Cardiac muscle cell (in vitro differentiated cells and primary cell): Measurements from ENCODE around the gene LAPTM5. TPM values are rescaled to one million over a fixed set of nuclear protein-coding genes. Genes with fewer than 3 reads are reported as not detected.
"Not testable (repeated sequence)": the region's sequence is repeated elsewhere in the genome, so short reads cannot be mapped to it uniquely, and the experiment has no call there.

Experiments used
- DNase-seq, 2 donors: peaks; one replicate each; pipeline versions ENCODE4 v3.0.0 to v3.0.0-alpha.2; 2010 to 2017; ENCODE audit warnings: low read depth in 1 of 2, low spot score in 1 of 2
- H3K27ac ChIP-seq: fragments of 200-600 bp; sonication (generic); 2 replicates; pipeline ENCODE4 v1.5.1; 2016
- H3K27me3 ChIP-seq: fragments of 200-600 bp; sonication (generic); 2 replicates; pipeline ENCODE4 v1.6.0; 2016; ENCODE audit warnings: control low read depth
- H3K36me3 ChIP-seq: fragments of 200-600 bp; sonication (generic); 2 replicates; pipeline ENCODE4 v1.5.1; 2016; ENCODE audit warnings: control low read depth
- H3K4me1 ChIP-seq: fragments of 200-600 bp; sonication (generic); 2 replicates; pipeline ENCODE4 v1.8.1; 2017; ENCODE audit warnings: low read depth, mild to moderate bottlenecking, mixed run types
- H3K4me3 ChIP-seq: fragments of 200-600 bp; sonication (generic); 2 replicates; pipeline ENCODE4 v1.5.1; 2016; ENCODE audit warnings: mild to moderate bottlenecking
- H3K9me3 ChIP-seq: fragments of 200-600 bp; sonication (generic); 2 replicates; pipeline ENCODE4 v1.5.1; 2017; ENCODE audit warnings: low read depth, mild to moderate bottlenecking, control low read depth
- polyA plus RNA-seq: library from polyadenylated mRNA; unstranded; fragments of >200 nt; fragmentation: Nextera tagmentation; extraction: Ambion mirVana; gene quantifications from 2 replicates; pipeline ENCODE4 v1.2.1, GENCODE V29; 2016
- total RNA-seq: library from RNA; depleted of rRNA; stranded (reverse); fragments of >200 nt; gene quantifications from 2 replicates; pipeline ENCODE4 v1.2.3, GENCODE V29; 2016
- TF ChIP-seq, protein P1 (sequence below): IDR thresholded peaks from 2 replicates; pipeline ENCODE4 v1.5.1; 2012; ENCODE audit warnings: low read depth, mild to moderate bottlenecking, low read length

The LAPTM5 gene
- total and polyA plus RNA-seq, 2 experiments from 2014 or later = 0.10 to 0.45 TPM

DNA sequence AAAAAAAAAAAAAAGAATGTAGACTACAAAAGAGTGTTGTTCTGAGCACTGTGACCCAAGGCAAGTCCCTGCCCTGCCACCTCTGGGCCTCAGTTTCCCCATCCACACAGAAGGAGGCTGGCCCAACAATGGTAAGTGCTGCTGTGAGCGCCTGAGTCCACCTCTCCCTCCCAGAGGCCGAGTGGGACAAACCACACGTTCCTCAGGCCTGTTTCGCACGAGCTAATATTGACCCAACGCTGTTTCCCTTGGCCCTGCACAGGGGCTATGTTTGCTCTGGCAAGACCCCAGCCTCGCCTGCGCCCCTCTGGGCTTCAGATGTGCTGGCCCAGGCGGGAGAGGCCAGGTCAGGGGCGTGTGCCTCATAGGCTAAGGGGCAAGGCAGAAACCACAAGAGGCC, 12.6 kb upstream of the LAPTM5 start:
- no peak for DNase-seq
- TF ChIP-seq, protein P1, sequence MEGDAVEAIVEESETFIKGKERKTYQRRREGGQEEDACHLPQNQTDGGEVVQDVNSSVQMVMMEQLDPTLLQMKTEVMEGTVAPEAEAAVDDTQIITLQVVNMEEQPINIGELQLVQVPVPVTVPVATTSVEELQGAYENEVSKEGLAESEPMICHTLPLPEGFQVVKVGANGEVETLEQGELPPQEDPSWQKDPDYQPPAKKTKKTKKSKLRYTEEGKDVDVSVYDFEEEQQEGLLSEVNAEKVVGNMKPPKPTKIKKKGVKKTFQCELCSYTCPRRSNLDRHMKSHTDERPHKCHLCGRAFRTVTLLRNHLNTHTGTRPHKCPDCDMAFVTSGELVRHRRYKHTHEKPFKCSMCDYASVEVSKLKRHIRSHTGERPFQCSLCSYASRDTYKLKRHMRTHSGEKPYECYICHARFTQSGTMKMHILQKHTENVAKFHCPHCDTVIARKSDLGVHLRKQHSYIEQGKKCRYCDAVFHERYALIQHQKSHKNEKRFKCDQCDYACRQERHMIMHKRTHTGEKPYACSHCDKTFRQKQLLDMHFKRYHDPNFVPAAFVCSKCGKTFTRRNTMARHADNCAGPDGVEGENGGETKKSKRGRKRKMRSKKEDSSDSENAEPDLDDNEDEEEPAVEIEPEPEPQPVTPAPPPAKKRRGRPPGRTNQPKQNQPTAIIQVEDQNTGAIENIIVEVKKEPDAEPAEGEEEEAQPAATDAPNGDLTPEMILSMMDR = no peak
- Histone ChIP-seq H3K27ac (no peak overlapping the region), H3K4me3 (no peak overlapping the region), H3K9me3 (no peaks in the 10 kb centered on the region), H3K36me3 (no peaks in the 10 kb centered on the region), H3K4me1 (peaks cover 6% of the 10 kb centered on the region), H3K27me3 (no peaks in the 10 kb centered on the region)

DNA sequence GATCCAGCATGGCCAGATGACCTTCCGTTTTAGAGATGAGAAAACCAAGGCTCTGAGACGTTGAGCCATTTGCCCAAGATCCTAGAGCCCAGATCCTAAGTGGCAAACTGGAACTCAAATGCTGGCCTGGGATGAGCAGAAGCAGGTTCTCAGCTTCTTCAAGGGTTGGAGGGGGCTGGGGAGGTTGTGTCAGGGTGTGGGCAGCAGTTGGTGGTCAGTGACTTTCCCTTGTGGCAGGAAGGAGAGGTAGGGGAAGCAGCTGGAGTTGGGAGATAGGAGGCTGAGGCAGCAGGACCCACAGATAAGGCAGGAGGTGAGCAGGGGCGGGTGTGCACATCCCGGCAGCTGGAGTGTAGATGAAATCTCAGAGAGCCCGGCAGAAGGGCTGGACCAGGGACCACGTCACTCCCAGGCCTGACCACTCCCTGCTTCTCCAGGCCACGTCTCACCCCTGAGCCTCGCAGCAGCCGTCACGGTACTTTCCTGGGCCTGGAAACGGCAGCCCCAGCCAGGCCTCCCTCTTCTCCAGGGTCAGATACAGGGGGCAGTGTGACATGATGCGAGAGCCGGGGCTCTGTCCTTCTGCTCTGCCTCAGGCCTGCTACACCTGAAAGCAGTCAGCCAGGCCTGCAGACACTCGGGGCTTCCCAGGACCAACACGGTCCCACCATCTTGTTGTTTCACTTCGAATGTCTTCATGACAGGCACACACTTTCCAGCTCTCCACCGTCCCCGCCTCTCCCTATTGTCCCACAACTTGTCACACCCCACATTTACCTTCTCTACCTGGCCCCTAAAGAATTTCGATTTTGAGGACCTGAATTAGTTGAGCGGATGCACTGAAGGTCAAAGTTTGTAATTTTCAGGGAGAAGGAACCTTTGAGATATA, 11.5 kb upstream of the LAPTM5 start:
- H3K9me3 ChIP-seq = no peaks in the 10 kb centered on the region
- no peaks in the 10 kb centered on the region for H3K4me1 ChIP-seq
- no peaks in the 10 kb centered on the region for H3K36me3 ChIP-seq
- DNase-seq = peak in 1 of 2 donors; percentile 60
- no peak overlapping the region for H3K27ac ChIP-seq
- TF ChIP-seq, protein P1 = no peak
- no peak overlapping the region for H3K4me3 ChIP-seq
- no peaks in the 10 kb centered on the region for H3K27me3 ChIP-seq

DNA sequence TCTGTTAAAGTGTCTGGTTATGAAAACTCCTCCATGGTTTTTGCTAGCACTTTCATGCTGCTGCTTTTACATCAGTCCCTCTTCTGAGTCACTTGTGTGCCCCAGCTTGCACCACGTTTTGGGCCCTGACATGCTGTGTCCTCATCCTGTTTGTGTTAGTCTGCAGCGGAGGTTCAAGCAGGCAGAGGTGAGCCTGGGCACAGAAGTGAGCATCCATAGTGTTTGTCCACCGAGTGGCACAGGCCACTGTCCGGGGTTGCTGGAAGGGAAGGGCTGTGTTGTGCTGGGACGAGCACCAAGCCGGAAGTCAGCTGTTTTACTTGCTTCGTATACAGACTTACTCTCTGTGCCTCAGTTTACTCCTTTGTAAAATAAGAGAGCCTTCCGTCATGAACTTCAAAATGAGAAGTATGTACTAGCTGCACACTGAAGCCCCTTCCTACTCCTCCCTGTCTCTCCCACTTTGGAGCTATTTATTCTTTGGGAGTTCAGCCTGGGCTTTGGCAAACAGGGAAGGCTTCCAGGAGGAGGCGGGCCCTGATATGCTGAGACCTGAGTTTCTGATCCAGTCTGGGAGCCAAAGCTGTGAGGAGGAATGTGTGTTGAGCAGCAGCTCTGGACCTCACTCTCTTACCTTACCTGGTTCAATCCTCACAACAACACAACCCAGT, 10.7 kb upstream of the LAPTM5 start:
- TF ChIP-seq, protein P1 = no peak

DNA sequence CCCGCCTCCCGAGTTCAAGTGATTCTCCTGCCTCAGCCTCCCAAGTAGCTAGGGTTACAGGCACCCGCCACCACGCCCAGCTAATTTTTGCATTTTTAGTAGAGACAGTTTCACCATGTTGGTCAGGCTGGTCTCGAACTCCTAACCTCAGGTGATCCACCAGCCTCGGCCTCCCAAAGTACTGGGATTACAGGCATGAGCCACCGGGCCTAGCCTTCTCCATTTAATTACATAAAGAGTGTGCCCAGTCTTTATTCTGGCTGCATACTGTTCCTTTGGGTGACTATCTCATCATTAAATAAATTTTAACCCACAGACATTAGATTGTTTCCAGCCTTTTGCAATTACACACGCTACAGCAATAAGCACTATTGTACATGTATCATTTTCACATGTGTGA, 9.4 kb upstream of the LAPTM5 start:
- not testable (repeated sequence) for H3K9me3 ChIP-seq, H3K4me1 ChIP-seq, H3K27me3 ChIP-seq, H3K27ac ChIP-seq, DNase-seq, H3K36me3 ChIP-seq, H3K4me3 ChIP-seq

More for the DNA sequence above, 10.7 kb upstream of the LAPTM5 start:
- H3K36me3 ChIP-seq = no peaks in the 10 kb centered on the region
- H3K4me1 ChIP-seq = no peaks in the 10 kb centered on the region
- H3K9me3 ChIP-seq = no peaks in the 10 kb centered on the region
- H3K27me3 ChIP-seq = no peaks in the 10 kb centered on the region
- H3K4me3 ChIP-seq = no peak overlapping the region
- DNase-seq = no peak
- no peak overlapping the region for H3K27ac ChIP-seq

DNA sequence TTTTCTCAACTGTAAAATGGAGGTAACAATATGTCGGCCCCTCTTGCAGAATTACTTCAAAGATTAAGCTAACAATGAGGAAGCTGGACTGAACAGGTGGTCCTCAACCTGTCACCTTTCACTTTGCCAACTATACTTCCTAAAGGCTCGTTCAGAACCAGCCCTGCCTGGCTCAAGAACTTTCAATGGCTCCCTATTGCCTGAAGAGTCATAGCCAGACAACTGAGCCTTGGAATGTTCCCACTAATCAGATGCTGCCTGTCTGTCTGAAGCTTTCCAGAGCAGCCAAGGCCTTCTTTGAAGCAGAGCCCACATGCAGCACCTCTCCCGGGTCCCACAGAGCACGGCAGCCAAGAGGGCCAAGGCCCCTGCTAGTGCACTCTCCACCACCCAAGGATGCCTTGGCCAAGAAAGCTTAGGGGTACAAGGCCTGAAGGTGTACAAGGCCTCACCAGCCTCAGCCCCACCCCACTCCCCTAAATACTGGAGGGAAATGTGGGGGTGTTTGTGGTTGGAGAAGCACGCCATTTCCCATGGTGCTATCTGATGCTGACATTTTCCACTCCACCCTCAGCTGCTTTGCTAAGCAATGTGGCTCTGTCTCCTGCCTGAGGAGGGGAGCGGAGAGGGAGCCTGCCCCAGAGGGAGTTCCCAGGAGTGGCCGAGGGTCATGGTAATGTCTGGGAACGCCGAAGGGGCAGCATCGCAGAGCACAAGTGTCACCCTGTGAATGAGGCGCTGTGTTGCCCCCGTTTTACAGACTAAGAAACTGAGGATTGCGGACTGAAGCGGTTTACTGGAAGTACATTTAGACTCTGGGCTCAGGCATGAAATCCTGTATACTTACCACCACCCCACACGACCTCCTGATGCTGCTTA, 8.2 kb upstream of the LAPTM5 start:
- TF ChIP-seq, protein P1 = no peak
- Histone ChIP-seq H3K27me3 (no peaks in the 10 kb centered on the region), H3K27ac (no peak overlapping the region), H3K9me3 (no peaks in the 10 kb centered on the region), H3K36me3 (no peaks in the 10 kb centered on the region), H3K4me3 (no peak overlapping the region), H3K4me1 (peaks cover 10% of the 10 kb centered on the region)
- no peak for DNase-seq
